ENCODE measurements around the gene PI4KB.

DNA sequence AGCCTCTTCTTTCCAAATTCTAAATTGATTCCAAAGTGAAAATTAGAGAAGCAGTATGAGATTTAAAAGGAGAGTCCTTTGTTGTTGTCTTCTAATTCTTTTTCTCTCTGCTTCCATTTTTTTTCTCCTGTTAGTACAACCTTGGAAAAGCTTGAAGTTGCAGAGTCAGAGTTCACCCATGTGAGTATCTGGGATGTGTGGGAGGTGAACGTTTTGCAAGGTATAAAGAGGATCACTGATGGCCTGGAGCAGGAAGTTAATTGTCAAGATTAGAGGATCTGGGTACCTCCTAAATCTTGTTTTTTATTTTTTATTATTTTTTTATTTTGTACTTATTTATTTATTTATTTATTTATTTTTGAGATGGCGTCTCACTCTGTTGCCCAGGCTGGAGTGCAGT, 80.4 kb downstream of the PI4KB start:
- TF ChIP-seq EZH2 (IDR thresholded peaks at IDR 0.05; ENCODE audit: low read depth) = no peak
- TF ChIP-seq, protein P1, sequence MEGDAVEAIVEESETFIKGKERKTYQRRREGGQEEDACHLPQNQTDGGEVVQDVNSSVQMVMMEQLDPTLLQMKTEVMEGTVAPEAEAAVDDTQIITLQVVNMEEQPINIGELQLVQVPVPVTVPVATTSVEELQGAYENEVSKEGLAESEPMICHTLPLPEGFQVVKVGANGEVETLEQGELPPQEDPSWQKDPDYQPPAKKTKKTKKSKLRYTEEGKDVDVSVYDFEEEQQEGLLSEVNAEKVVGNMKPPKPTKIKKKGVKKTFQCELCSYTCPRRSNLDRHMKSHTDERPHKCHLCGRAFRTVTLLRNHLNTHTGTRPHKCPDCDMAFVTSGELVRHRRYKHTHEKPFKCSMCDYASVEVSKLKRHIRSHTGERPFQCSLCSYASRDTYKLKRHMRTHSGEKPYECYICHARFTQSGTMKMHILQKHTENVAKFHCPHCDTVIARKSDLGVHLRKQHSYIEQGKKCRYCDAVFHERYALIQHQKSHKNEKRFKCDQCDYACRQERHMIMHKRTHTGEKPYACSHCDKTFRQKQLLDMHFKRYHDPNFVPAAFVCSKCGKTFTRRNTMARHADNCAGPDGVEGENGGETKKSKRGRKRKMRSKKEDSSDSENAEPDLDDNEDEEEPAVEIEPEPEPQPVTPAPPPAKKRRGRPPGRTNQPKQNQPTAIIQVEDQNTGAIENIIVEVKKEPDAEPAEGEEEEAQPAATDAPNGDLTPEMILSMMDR (conservative IDR thresholded peaks at IDR 0.05) = no peak

All from PC-9 (cell line).